Karpas-422 (cell line): Measurements from ENCODE around the gene TRIM40. TPM values are rescaled to one million over a fixed set of nuclear protein-coding genes. Genes with fewer than 3 reads are reported as not detected.

Experiments
- DNase-seq: peaks from one replicate; pipeline ENCODE4 v3.0.0-alpha.2; 2015
- H2AFZ ChIP-seq: fragments of 200-600 bp; sonication (generic); 2 replicates; pipeline ENCODE4 v1.6.1; 2014; ENCODE audit warnings: antibody characterized with exemption, low read length, mixed read lengths
- H3K27ac ChIP-seq: fragments of 200-600 bp; sonication (generic); 2 replicates; pipeline ENCODE4 v1.5.1; 2014; ENCODE audit warnings: mild to moderate bottlenecking, low read length, moderate library complexity
- H3K27me3 ChIP-seq: fragments of 200-600 bp; sonication (generic); 2 replicates; pipeline ENCODE4 v1.6.1; 2014; ENCODE audit warnings: low read length, mixed read lengths
- H3K36me3 ChIP-seq: fragments of 200-600 bp; sonication (generic); 2 replicates; pipeline ENCODE4 v1.6.1; 2014; ENCODE audit warnings: low read length, mixed read lengths; ENCODE audit not compliant: insufficient read depth
- H3K4me1 ChIP-seq: fragments of 200-600 bp; sonication (generic); 2 replicates; pipeline ENCODE4 v1.6.1; 2014; ENCODE audit warnings: mild to moderate bottlenecking, low read length, mixed read lengths
- H3K4me2 ChIP-seq: fragments of 200-600 bp; sonication (generic); 2 replicates; pipeline ENCODE4 v1.6.1; 2014; ENCODE audit warnings: low read length, low read depth, mild to moderate bottlenecking; ENCODE audit not compliant: poor library complexity, severe bottlenecking
- H3K4me3 ChIP-seq: fragments of 200-600 bp; sonication (generic); 2 replicates; pipeline ENCODE4 v1.5.1; 2014; ENCODE audit warnings: mild to moderate bottlenecking, antibody characterized with exemption, low read length, mixed read lengths
- H3K79me2 ChIP-seq: fragments of 200-600 bp; sonication (generic); 2 replicates; pipeline ENCODE4 v1.6.1; 2014; ENCODE audit warnings: mild to moderate bottlenecking, low read length, mixed read lengths
- H3K9ac ChIP-seq: fragments of 200-600 bp; sonication (generic); 2 replicates; pipeline ENCODE4 v1.6.0; 2014; ENCODE audit warnings: low read length
- H3K9me2 ChIP-seq: fragments of 200-600 bp; sonication (generic), shearing (Covaris generic); replicated peaks from 2 replicates; pipeline ENCODE4 v1.6.0; 2014; ENCODE audit warnings: mild to moderate bottlenecking, low read length, moderate library complexity; ENCODE audit not compliant: insufficient read depth
- H3K9me3 ChIP-seq: fragments of 300-700, 200-600 bp; sonication (generic); 2 replicates; pipeline ENCODE4 v1.6.1; 2014; ENCODE audit warnings: low read length, mixed read lengths
- H4K20me1 ChIP-seq: fragments of 200-600 bp; sonication (generic); 2 replicates; pipeline ENCODE4 v1.6.1; 2014; ENCODE audit warnings: mild to moderate bottlenecking, antibody characterized with exemption, low read length, low read depth; ENCODE audit not compliant: insufficient read depth
- total RNA-seq: library from RNA; depleted of rRNA; stranded (reverse); fragments of >200 nt; shearing (Covaris generic); gene quantifications from 2 replicates; pipeline ENCODE4 v1.2.3, GENCODE V29; 2014; ENCODE audit warnings: low replicate concordance

Gene TRIM40
- total RNA-seq, 1 experiment from 2014 or later, result not detected

GRCh38 chr6:30149858-30150550, 14.1 kb downstream of the TRIM40 start:
- no peak overlapping the region for H3K27ac ChIP-seq
- no peak overlapping the region for H2AFZ ChIP-seq
- no peaks in the 10 kb centered on the region for H3K9me3 ChIP-seq
- H3K79me2 ChIP-seq, result no peaks in the 10 kb centered on the region
- H3K9ac ChIP-seq, result no peak overlapping the region
- no peaks in the 10 kb centered on the region for H3K27me3 ChIP-seq
- no peaks in the 10 kb centered on the region for H4K20me1 ChIP-seq
- no peak for DNase-seq
- no peaks in the 10 kb centered on the region for H3K36me3 ChIP-seq
- no peaks in the 10 kb centered on the region for H3K4me1 ChIP-seq
- H3K4me3 ChIP-seq, result no peak overlapping the region
- H3K4me2 ChIP-seq, result no peak overlapping the region
- no peaks in the 10 kb centered on the region for H3K9me2 ChIP-seq

- Histone ChIP-seq H3K9me3 (no peaks in the 10 kb centered on the region), H3K9me2 (no peaks in the 10 kb centered on the region), H3K79me2 (no peaks in the 10 kb centered on the region), H3K27ac (no peak overlapping the region), H3K4me3 (no peak overlapping the region), H3K4me2 (no peak overlapping the region), H3K9ac (no peak overlapping the region), H3K4me1 (no peaks in the 10 kb centered on the region), H3K27me3 (no peaks in the 10 kb centered on the region), H2AFZ (no peak overlapping the region), H3K36me3 (no peaks in the 10 kb centered on the region), H4K20me1 (no peaks in the 10 kb centered on the region)
- DNase-seq, result no peak
Observed at GRCh38 chr6:30150671-30151395, 14.9 kb downstream of the TRIM40 start.

- no peak for DNase-seq
- H3K9ac ChIP-seq, result no peak overlapping the region
- H3K9me3 ChIP-seq, result no peaks in the 10 kb centered on the region
- H3K9me2 ChIP-seq, result no peaks in the 10 kb centered on the region
- H3K27me3 ChIP-seq, result no peaks in the 10 kb centered on the region
- no peaks in the 10 kb centered on the region for H3K79me2 ChIP-seq
- no peak overlapping the region for H3K27ac ChIP-seq
- H3K4me2 ChIP-seq, result no peak overlapping the region
- H3K4me3 ChIP-seq, result no peak overlapping the region
- H4K20me1 ChIP-seq, result no peaks in the 10 kb centered on the region
- H3K36me3 ChIP-seq, result no peaks in the 10 kb centered on the region
- H2AFZ ChIP-seq, result no peak overlapping the region
- H3K4me1 ChIP-seq, result no peaks in the 10 kb centered on the region
Observed at GRCh38 chr6:30151580-30151979, 15.6 kb downstream of the TRIM40 start.

GRCh38 chr6:30152016-30152673, 16.2 kb downstream of the TRIM40 start:
- no peaks in the 10 kb centered on the region for H3K4me1 ChIP-seq
- no peak for DNase-seq
- H3K9me2 ChIP-seq, result no peaks in the 10 kb centered on the region
- H3K27me3 ChIP-seq, result no peaks in the 10 kb centered on the region
- H4K20me1 ChIP-seq, result no peaks in the 10 kb centered on the region
- no peaks in the 10 kb centered on the region for H3K9me3 ChIP-seq
- H3K4me3 ChIP-seq, result no peak overlapping the region
- H3K9ac ChIP-seq, result no peak overlapping the region
- no peak overlapping the region for H3K27ac ChIP-seq
- H3K36me3 ChIP-seq, result no peaks in the 10 kb centered on the region
- no peaks in the 10 kb centered on the region for H3K79me2 ChIP-seq
- H3K4me2 ChIP-seq, result no peak overlapping the region
- H2AFZ ChIP-seq, result no peak overlapping the region

- Histone ChIP-seq H3K79me2 (no peaks in the 10 kb centered on the region), H3K9me3 (no peaks in the 10 kb centered on the region), H3K4me1 (no peaks in the 10 kb centered on the region), H3K4me3 (no peak overlapping the region), H3K27ac (no peak overlapping the region), H3K27me3 (no peaks in the 10 kb centered on the region), H3K9me2 (no peaks in the 10 kb centered on the region), H3K9ac (no peak overlapping the region), H3K4me2 (no peak overlapping the region), H4K20me1 (no peaks in the 10 kb centered on the region), H3K36me3 (no peaks in the 10 kb centered on the region), H2AFZ (no peak overlapping the region)
- no peak for DNase-seq
Observed at GRCh38 chr6:30152910-30153610, 17.1 kb downstream of the TRIM40 start.

- DNase-seq, result no peak
- Histone ChIP-seq H3K9me3 (no peaks in the 10 kb centered on the region), H3K27ac (no peak overlapping the region), H3K9ac (no peak overlapping the region), H3K36me3 (no peaks in the 10 kb centered on the region), H3K79me2 (no peaks in the 10 kb centered on the region), H3K9me2 (no peaks in the 10 kb centered on the region), H4K20me1 (no peaks in the 10 kb centered on the region), H3K4me3 (no peak overlapping the region), H2AFZ (no peak overlapping the region), H3K4me2 (no peak overlapping the region), H3K27me3 (no peaks in the 10 kb centered on the region), H3K4me1 (no peaks in the 10 kb centered on the region)
Observed at GRCh38 chr6:30154061-30154460, 18.1 kb downstream of the TRIM40 start.

GRCh38 chr6:30154709-30155519, 19.0 kb downstream of the TRIM40 start:
- no peaks in the 10 kb centered on the region for H3K79me2 ChIP-seq
- no peaks in the 10 kb centered on the region for H3K27me3 ChIP-seq
- H3K27ac ChIP-seq, result no peak overlapping the region
- H2AFZ ChIP-seq, result no peak overlapping the region
- no peaks in the 10 kb centered on the region for H3K9me2 ChIP-seq
- H3K4me1 ChIP-seq, result no peaks in the 10 kb centered on the region
- no peak overlapping the region for H3K4me3 ChIP-seq
- no peak overlapping the region for H3K4me2 ChIP-seq
- H3K9ac ChIP-seq, result no peak overlapping the region
- no peaks in the 10 kb centered on the region for H4K20me1 ChIP-seq
- H3K9me3 ChIP-seq, result no peaks in the 10 kb centered on the region
- no peaks in the 10 kb centered on the region for H3K36me3 ChIP-seq
- DNase-seq, result no peak
